Prostate gland (tissue), 2 donors: ENCODE measurements around the gene TMEM143. TPM values are rescaled to one million over a fixed set of nuclear protein-coding genes. Genes with fewer than 3 reads are reported as not detected.

ENCODE experiments used
- DNase-seq: peaks from one replicate; pipeline ENCODE4 v3.0.0-alpha.2; 2019; ENCODE audit warnings: low spot score
- H3K27ac ChIP-seq, 2 donors: fragments of 200-600 bp; sonication (generic); 2 replicates each; pipeline ENCODE4 v1.5.1; 2017 to 2019
- H3K27me3 ChIP-seq: fragments of 200-600 bp; sonication (generic); replicated peaks from 2 replicates; pipeline ENCODE4 v1.5.1; 2019; ENCODE audit not compliant: insufficient read depth
- H3K36me3 ChIP-seq, 2 donors: fragments of 200-600 bp; sonication (generic); 1 replicate in 1 of 2; 2 replicates in 1 of 2; pipeline versions ENCODE4 v1.5.1 to v1.8.1; 2017 to 2019
- H3K4me1 ChIP-seq: fragments of 200-600 bp; sonication (generic); replicated peaks from 2 replicates; pipeline ENCODE4 v1.5.1; 2019
- H3K4me3 ChIP-seq, 2 donors: fragments of 200-600 bp; sonication (generic); 2 replicates each; pipeline ENCODE4 v1.5.1; 2017 to 2019
- H3K9me3 ChIP-seq: fragments of 200-600 bp; sonication (generic); 2 replicates; pipeline ENCODE4 v1.5.1; 2017
- CTCF ChIP-seq, 4 experiments: fragments of 200-600 bp in 2 of 4; fragments of 450-650 bp in 2 of 4; sonication (generic) in 2 of 4; IDR thresholded peaks; 1 replicate in 3 of 4; 2 replicates in 1 of 4; pipeline ENCODE4 v1.5.1; 2016 to 2019; ENCODE audit warnings: antibody characterized with exemption in 4 of 4, mild to moderate bottlenecking in 2 of 4, moderate library complexity in 2 of 4
- POLR2A ChIP-seq: fragments of 450-650 bp; IDR thresholded peaks from one replicate; pipeline ENCODE4 v1.6.1; 2016; ENCODE audit warnings: antibody characterized with exemption, mild to moderate bottlenecking
- POLR2AphosphoS5 ChIP-seq: sonication (generic); formaldehyde crosslinking; IDR thresholded peaks from one replicate; pipeline ENCODE4 v1.6.1; 2017; ENCODE audit warnings: antibody characterized with exemption
- WGBS: methylation state at CpG from one replicate; pipeline ENCODE4 v1.1.5; 2018; 5-methylcytosine and 5-hydroxymethylcytosine counted together
- intact Hi-C: fragments of 100-400 bp; cut with DNase I; formaldehyde crosslinking; loops from one replicate; pipeline ENCODE4 v1.14.2; 2022
- total RNA-seq, 2 donors: library from RNA; depleted of rRNA; stranded (reverse); fragments of >200 nt; gene quantifications; one replicate each; pipeline ENCODE4 v1.1.0, GENCODE V29; 2016

Gene TMEM143
- total RNA-seq, 2 donors from 2014 or later = 4.6 to 14.9 TPM

GRCh38 chr19:48364598-48365348, 1.0 kb upstream of the TMEM143 start:
- no peaks in the 10 kb centered on the region for H3K9me3 ChIP-seq
- intact Hi-C loops = loop anchor here (2.0 kb wide), 1 partner anchor 40 kb away; the partner anchor contains the start of gene EMP3
- TF ChIP-seq POLR2AphosphoS5 (no peak), POLR2A (no peak), CTCF (IDR thresholded peaks at IDR 0.05) (no peak)
- H3K27ac ChIP-seq = peak overlapping the region; percentile 90 to 92
- no peaks in the 10 kb centered on the region for H3K27me3 ChIP-seq
- H3K4me1 ChIP-seq = peaks cover 3% of the 10 kb centered on the region
- H3K4me3 ChIP-seq = peak overlapping the region in 1 of 2 donors; percentile 9
- H3K36me3 ChIP-seq = no peaks in the 10 kb centered on the region
- 66% methylated on average over 10 of the region's 10 CpGs for WGBS
- no peak for DNase-seq

DNA sequence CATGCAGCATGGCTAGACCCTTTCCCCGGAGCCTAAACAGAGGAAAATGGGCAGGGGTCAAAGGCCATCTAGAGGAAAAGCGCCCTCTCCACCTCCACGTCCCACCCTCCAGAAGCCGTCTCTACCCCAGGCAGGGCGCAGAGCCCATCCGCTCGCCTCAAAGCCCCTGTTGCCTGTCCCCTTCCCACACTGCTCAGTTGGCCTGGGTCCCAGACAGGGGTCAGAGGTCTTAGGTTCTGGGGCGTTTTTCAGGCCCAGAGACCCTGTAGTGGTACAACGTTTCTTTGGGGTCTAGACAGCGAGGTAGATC, 285 bp downstream of the TMEM143 start:
- Histone ChIP-seq H3K27me3 (no peaks in the 10 kb centered on the region), H3K9me3 (no peaks in the 10 kb centered on the region), H3K4me3 (peak overlapping the region; percentile 40 to 43), H3K27ac (peak overlapping the region; percentile 90 to 92), H3K4me1 (peaks cover 3% of the 10 kb centered on the region), H3K36me3 (no peaks in the 10 kb centered on the region)
- WGBS = 0% methylated on average over 9 of the region's 10 CpGs
- intact Hi-C loops = loop anchor here (2.0 kb wide), 1 partner anchor 31 kb away; no protein-coding TSS in a partner anchor
- TF ChIP-seq CTCF (IDR thresholded peaks at IDR 0.05) (no peak), POLR2AphosphoS5 (no peak), POLR2A (no peak)
- no peak for DNase-seq

DNA sequence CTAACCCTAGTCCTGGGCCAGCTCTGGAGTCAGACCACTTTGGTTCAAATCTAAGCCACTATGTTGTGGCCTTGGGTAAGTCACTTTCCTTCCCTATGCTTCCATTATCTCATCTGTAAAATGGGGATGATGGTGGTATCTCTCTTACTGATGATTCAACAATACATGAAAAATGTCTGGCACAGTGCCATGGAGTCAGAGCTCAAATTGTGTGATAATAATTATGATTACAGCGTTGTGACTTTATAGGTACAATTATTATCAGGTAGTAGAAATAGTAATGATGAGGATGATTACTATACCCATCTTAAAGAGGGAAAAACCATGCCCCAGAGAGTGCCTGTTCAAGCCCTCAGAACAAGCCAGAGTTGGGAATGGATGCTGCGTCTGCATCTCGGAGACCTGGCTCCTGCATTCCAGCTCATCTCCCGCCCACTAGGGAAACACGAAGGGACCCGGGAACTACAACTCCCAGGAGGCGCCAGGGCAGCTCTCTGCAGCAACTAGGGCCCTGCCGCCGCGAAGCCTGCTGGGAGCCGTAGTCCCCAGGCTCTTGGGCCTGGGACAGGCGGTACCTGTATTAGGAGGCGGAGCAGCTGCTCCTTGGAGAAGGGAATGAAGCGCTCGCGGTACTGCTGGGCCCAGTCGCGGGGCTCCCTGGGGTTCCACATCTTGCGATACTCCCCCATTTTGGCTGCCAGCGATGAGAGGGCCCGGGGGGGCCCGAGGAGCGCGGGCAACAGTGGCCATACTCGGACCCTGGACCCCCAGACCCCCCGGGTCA, 832 bp downstream of the TMEM143 start:
- H3K4me3 ChIP-seq = peak overlapping the region; percentile 40 to 43
- H3K27ac ChIP-seq = peak overlapping the region; percentile 90 to 92
- H3K27me3 ChIP-seq = no peaks in the 10 kb centered on the region
- H3K9me3 ChIP-seq = no peaks in the 10 kb centered on the region
- H3K4me1 ChIP-seq = peaks cover 3% of the 10 kb centered on the region
- 5% methylated on average over 18 of the region's 26 CpGs for WGBS
- DNase-seq = peak; percentile 96
- TF ChIP-seq CTCF (IDR thresholded peaks at IDR 0.05) (peak in 2 of 4 experiments; percentile 39 to 54), POLR2A (peak; percentile 42), POLR2AphosphoS5 (peak; percentile 95)
- intact Hi-C loops = loop anchor here (2.0 kb wide), 1 partner anchor 30 kb away; no protein-coding TSS in a partner anchor
- H3K36me3 ChIP-seq = no peaks in the 10 kb centered on the region

DNA sequence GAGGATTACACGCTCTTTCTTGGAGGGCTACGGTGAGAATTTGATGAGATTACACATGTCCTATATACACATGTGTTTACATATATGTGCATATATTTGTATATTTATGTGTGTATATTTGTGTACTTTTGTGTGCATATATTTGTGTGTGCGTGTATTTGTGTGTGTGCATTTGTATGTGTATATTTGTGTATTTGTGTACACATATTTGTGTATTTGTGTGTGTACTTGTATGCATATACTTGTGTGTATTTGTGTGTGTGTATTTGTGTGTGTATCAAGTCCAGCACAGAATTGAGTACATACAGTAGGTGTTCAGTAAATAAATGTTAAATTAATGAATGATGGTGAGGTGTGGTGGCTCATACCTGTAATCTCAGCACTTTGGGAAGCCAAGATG, 1.8 kb downstream of the TMEM143 start:
- H3K4me3 ChIP-seq = no peak overlapping the region
- H3K27me3 ChIP-seq = no peaks in the 10 kb centered on the region
- intact Hi-C loops = loop anchor here (2.0 kb wide), 1 partner anchor 29 kb away; no protein-coding TSS in a partner anchor
- peaks cover 3% of the 10 kb centered on the region for H3K4me1 ChIP-seq
- TF ChIP-seq CTCF (IDR thresholded peaks at IDR 0.05) (no peak), POLR2AphosphoS5 (no peak), POLR2A (no peak)
- no peak overlapping the region for H3K27ac ChIP-seq
- H3K36me3 ChIP-seq = no peaks in the 10 kb centered on the region
- no peaks in the 10 kb centered on the region for H3K9me3 ChIP-seq
- 96% methylated on average over 3 of the region's 3 CpGs for WGBS
- no peak for DNase-seq
